ENCODE results near the gene PCDHGA12. TPM values are rescaled to one million over a fixed set of nuclear protein-coding genes. Genes with fewer than 3 reads are reported as not detected.
"Not testable (repeated sequence)": the region's sequence is repeated elsewhere in the genome, so short reads cannot be mapped to it uniquely, and the experiment has no call there.

The PCDHGA12 gene
- total RNA-seq, result 1 to 10 TPM in 1 of 2 donors, under 1 TPM in 1; 0.69 to 1.4 TPM

- H3K9me3 Mint-ChIP-seq, result peaks cover 2% of the 10 kb centered on the region
- DNase-seq (ENCODE audit: low spot score) (no peak), ATAC-seq (peak in 1 of 2 donors; percentile 66)
These were observed at the start of gene PCDHGA12 for GRCh38 chr5:141430332-141431113. TSS of gene PCDHGA12 (plus strand) at chr5:141430507. CDS start at chr5:141430760, 253 bp downstream.

GRCh38 chr5:141382469-141383294 is 47.6 kb upstream of the PCDHGA12 start, which contains the start of gene PCDHGA7:
TSS of gene PCDHGA7 (plus strand) at chr5:141382742. CDS start at chr5:141382900, 158 bp downstream.
- ATAC-seq (peak in 1 of 2 donors; percentile 17), DNase-seq (ENCODE audit: low spot score) (no peak)
- no peak within 1 kb of the TSS for H3K27ac Mint-ChIP-seq
- no peaks in the 10 kb centered on the region for H3K36me3 Mint-ChIP-seq
- peaks cover 37 to 59% of the 10 kb centered on the region in 2 donors for H3K27me3 Mint-ChIP-seq
- no peaks in the 10 kb centered on the region for H3K4me1 Mint-ChIP-seq (ENCODE audit: low read depth in 2 of 2)
- peak within 1 kb of the TSS; percentile 78 for H3K4me3 Mint-ChIP-seq
- H3K9me3 Mint-ChIP-seq, result no peaks in the 10 kb centered on the region

More at GRCh38 chr5:141430332-141431113, at the start of gene PCDHGA12:
- H3K27me3 Mint-ChIP-seq, result peaks cover 43% of the 10 kb centered on the region in 2 donors
- H3K4me3 Mint-ChIP-seq, result peak within 1 kb of the TSS; percentile 90
- peaks cover 27% of the 10 kb centered on the region for H3K36me3 Mint-ChIP-seq
- peaks cover 7 to 14% of the 10 kb centered on the region in 2 donors for H3K4me1 Mint-ChIP-seq (ENCODE audit: low read depth in 2 of 2)
- H3K27ac Mint-ChIP-seq, result peak within 1 kb of the TSS; percentile 22 to 61

- Mint-ChIP-seq H3K27ac (no peak overlapping the region), H3K4me1 (ENCODE audit: low read depth in 2 of 2) (no peaks in the 10 kb centered on the region), H3K27me3 (peaks cover 39 to 61% of the 10 kb centered on the region in 2 donors), H3K36me3 (peaks cover 2% of the 10 kb centered on the region), H3K4me3 (no peak overlapping the region), H3K9me3 (no peaks in the 10 kb centered on the region)
- DNase-seq (ENCODE audit: low spot score) (no peak), ATAC-seq (no peak)
These were observed 47.0 kb upstream of the PCDHGA12 start for GRCh38 chr5:141383345-141383744.

GRCh38 chr5:141384471-141385267 is 45.6 kb upstream of the PCDHGA12 start:
- DNase-seq (ENCODE audit: low spot score) (no peak), ATAC-seq (no peak)
- no peak overlapping the region for H3K27ac Mint-ChIP-seq
- no peaks in the 10 kb centered on the region for H3K9me3 Mint-ChIP-seq
- H3K4me3 Mint-ChIP-seq, result no peak overlapping the region
- no peaks in the 10 kb centered on the region for H3K4me1 Mint-ChIP-seq (ENCODE audit: low read depth in 2 of 2)
- H3K27me3 Mint-ChIP-seq, result peaks cover 43 to 59% of the 10 kb centered on the region in 2 donors
- peaks cover 9% of the 10 kb centered on the region for H3K36me3 Mint-ChIP-seq

- not testable (repeated sequence) for H3K27ac Mint-ChIP-seq
These were observed 42.6 kb upstream of the PCDHGA12 start, which contains the start of gene PCDHGB4 for GRCh38 chr5:141387557-141388311. TSS of gene PCDHGB4 (plus strand) at chr5:141387698. CDS start at chr5:141387885, 187 bp downstream.

GRCh38 chr5:141388661-141389060 is 41.6 kb upstream of the PCDHGA12 start:
- Mint-ChIP-seq H3K36me3 (peaks cover 14% of the 10 kb centered on the region), H3K9me3 (no peaks in the 10 kb centered on the region), H3K4me3 (no peak overlapping the region), H3K27me3 (peaks cover 39 to 71% of the 10 kb centered on the region in 2 donors), H3K4me1 (ENCODE audit: low read depth in 2 of 2) (peaks cover 0 to 4% of the 10 kb centered on the region in 2 donors), H3K27ac (no peak overlapping the region)
- no peak for DNase-seq (ENCODE audit: low spot score)
- ATAC-seq, result no peak

More at GRCh38 chr5:141387557-141388311, 42.6 kb upstream of the PCDHGA12 start, which contains the start of gene PCDHGB4:
- ATAC-seq, result peak; percentile 78 to 84
- H3K4me1 Mint-ChIP-seq (ENCODE audit: low read depth in 2 of 2); H3K9me3 Mint-ChIP-seq; DNase-seq (ENCODE audit: low spot score): not testable (repeated sequence)
- Mint-ChIP-seq H3K27me3 (peaks cover 42 to 74% of the 10 kb centered on the region in 2 donors), H3K36me3 (peaks cover 14% of the 10 kb centered on the region), H3K4me3 (peak within 1 kb of the TSS; percentile 63)

- no peak for DNase-seq (ENCODE audit: low spot score)
These were observed 40.9 kb upstream of the PCDHGA12 start for GRCh38 chr5:141389153-141390042.

GRCh38 chr5:141392429-141393198 is 37.7 kb upstream of the PCDHGA12 start, which contains the start of gene PCDHGA8:
TSS of gene PCDHGA8 (plus strand) at chr5:141392633. CDS start at chr5:141392814, 181 bp downstream.
- Mint-ChIP-seq H3K4me3 (no peak within 1 kb of the TSS), H3K27me3 (peaks cover 41 to 70% of the 10 kb centered on the region in 2 donors), H3K4me1 (ENCODE audit: low read depth in 2 of 2) (peaks cover 0 to 4% of the 10 kb centered on the region in 2 donors), H3K9me3 (no peaks in the 10 kb centered on the region), H3K27ac (no peak within 1 kb of the TSS), H3K36me3 (peaks cover 24% of the 10 kb centered on the region)
- DNase-seq (ENCODE audit: low spot score) (no peak), ATAC-seq (no peak)

More at GRCh38 chr5:141389153-141390042, 40.9 kb upstream of the PCDHGA12 start:
- Mint-ChIP-seq H3K4me1 (ENCODE audit: low read depth in 2 of 2) (peaks cover 0 to 4% of the 10 kb centered on the region in 2 donors), H3K27ac (no peak overlapping the region), H3K9me3 (no peaks in the 10 kb centered on the region), H3K4me3 (no peak overlapping the region), H3K36me3 (peaks cover 19% of the 10 kb centered on the region), H3K27me3 (peaks cover 43 to 74% of the 10 kb centered on the region in 2 donors)
- no peak for ATAC-seq

- DNase-seq (ENCODE audit: low spot score) (no peak), ATAC-seq (no peak)
- H3K9me3 Mint-ChIP-seq, result no peaks in the 10 kb centered on the region
- no peak overlapping the region for H3K4me3 Mint-ChIP-seq
- peaks cover 0 to 4% of the 10 kb centered on the region in 2 donors for H3K4me1 Mint-ChIP-seq (ENCODE audit: low read depth in 2 of 2)
- H3K36me3 Mint-ChIP-seq, result peaks cover 23% of the 10 kb centered on the region
- no peak overlapping the region for H3K27ac Mint-ChIP-seq
- H3K27me3 Mint-ChIP-seq, result peaks cover 40 to 68% of the 10 kb centered on the region in 2 donors
These were observed 37.0 kb upstream of the PCDHGA12 start for GRCh38 chr5:141393267-141393666.

- not testable (repeated sequence) for H3K27ac Mint-ChIP-seq
These were observed 35.7 kb upstream of the PCDHGA12 start for GRCh38 chr5:141394401-141395187.

More at GRCh38 chr5:141394401-141395187, 35.7 kb upstream of the PCDHGA12 start:
- not testable (repeated sequence) for DNase-seq (ENCODE audit: low spot score); H3K4me3 Mint-ChIP-seq; ATAC-seq; H3K4me1 Mint-ChIP-seq (ENCODE audit: low read depth in 2 of 2); H3K9me3 Mint-ChIP-seq
- peaks cover 16% of the 10 kb centered on the region for H3K36me3 Mint-ChIP-seq
- peaks cover 39 to 69% of the 10 kb centered on the region in 2 donors for H3K27me3 Mint-ChIP-seq
